Measurements from ENCODE around the gene AUTS2.

The AUTS2 gene

DNA sequence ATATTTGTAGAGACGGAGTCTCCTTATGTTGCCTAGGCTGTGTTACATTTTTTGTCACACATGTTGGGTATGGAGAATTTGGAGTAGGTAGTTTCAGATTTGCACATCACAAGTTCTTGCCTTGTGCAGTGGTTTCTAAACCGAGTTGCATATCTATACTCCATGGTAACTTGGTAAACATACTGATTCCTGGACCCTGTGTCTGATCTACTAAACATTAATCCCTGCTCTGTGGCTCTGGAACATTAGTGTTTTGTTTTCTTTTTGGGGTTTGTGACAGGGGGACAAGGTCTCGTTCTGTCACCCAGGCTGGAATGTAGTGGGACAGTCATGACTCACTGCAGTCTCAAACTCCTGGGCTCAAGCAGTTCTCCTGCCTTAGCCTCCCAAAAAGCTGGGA is 24.7 kb downstream of the AUTS2 start:
- in situ Hi-C loops (cut with MboI; ENCODE audit: low sequenced_read_pairs): no loop called here

- in situ Hi-C loops (cut with MboI; ENCODE audit: low sequenced_read_pairs): no loop called here
These were observed 26.4 kb downstream of the AUTS2 start for GRCh38 chr7:69624435-69625230.

GRCh38 chr7:69625238-69625637 is 27.0 kb downstream of the AUTS2 start:
- in situ Hi-C loops (cut with MboI; ENCODE audit: low sequenced_read_pairs): no loop called here

DNA sequence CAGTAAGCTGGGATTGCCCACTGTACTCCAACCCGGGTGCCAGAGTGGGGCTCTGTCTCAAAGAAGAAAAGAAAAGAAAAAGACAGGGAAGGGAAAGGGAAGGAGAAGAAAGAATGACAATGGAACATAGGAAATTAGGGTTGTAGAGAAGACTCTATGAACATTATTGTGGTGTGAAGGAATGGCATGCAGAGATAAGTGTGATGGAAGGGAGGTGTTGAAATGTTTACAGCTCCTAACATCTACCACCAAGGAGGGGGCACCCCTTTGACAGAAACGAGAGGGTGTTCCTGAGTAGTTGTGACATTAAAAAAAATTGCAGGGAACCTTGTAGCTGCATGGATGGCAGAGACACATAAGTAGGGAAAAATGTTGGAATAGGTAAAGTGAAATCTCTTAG is 27.5 kb downstream of the AUTS2 start:
- in situ Hi-C loops (cut with MboI; ENCODE audit: low sequenced_read_pairs): no loop called here

GRCh38 chr7:69630292-69630691 is 32.0 kb downstream of the AUTS2 start:
- in situ Hi-C loops (cut with MboI; ENCODE audit: low sequenced_read_pairs): no loop called here

DNA sequence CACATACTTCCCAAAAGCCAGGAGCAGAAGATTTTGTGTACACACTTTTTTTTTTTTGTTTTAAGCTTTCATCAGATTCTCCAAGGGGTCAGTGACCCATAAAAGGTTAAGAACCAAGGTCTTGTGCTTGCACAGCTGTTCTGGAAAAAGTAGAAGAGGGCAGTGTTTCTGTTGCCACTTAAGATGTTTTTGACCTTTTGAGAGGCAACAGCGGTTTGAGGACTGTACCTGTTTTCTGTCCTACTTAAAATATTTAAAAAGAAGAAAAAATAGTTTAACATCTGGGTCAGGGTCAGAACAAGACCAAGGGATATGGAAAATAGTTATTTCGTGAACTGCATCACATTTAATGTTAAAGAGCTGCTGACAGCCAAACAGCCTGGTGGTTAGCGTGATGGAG is 32.9 kb downstream of the AUTS2 start:
- in situ Hi-C loops (cut with MboI; ENCODE audit: low sequenced_read_pairs): no loop called here

DNA sequence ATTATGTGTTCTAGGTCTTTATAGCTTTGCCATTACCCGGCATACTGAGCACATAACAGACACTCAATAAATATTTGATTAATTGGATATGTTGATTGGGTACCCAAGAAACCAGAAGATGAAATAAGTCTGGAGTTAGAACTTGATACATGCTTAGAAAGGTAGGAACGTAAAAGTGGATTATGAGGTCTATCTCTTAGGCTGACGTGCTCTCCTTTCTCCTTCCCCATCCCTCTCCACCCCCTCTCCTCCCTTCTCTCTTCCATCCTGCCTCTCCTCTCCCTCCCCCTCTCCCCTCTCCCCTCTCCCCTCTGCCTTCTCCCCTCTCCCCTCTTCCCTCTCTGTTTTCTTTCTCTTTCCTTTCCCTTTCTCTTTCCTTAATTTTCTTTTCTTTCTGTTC is 34.0 kb downstream of the AUTS2 start:
- in situ Hi-C loops (cut with MboI; ENCODE audit: low sequenced_read_pairs): no loop called here

DNA sequence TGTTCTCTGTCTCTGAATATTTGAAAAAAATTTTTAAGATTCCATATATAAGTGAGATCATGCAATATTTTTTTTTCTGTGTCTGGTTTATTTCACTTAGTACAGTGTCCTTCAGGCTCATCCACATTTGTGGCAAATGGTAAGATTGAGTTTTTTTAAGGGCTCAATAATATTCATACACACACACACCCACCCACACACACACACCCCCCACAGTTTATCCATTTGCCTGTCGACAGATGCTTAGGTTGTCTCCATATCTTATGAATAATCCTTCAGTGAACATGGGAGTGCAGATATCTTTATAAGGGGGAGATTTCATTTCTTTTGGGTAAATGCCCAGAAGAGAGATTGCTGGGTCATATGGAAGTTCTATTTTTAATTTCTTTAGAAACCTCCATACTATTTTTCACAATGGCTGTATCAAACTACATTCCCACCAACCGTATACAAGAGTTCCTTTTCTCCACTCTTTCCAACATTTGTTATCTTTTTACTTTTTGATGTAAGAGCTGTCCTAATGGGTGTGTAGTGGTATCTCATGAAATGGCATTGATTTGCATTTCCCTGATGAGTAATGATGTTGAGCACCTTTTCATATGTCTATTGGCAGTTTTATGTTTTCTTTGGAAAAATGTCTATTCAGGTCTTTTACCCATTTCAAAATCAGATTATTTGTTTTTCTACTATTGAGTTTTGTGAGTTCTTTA is 35.0 kb downstream of the AUTS2 start:
- in situ Hi-C loops (cut with MboI; ENCODE audit: low sequenced_read_pairs): no loop called here

DNA sequence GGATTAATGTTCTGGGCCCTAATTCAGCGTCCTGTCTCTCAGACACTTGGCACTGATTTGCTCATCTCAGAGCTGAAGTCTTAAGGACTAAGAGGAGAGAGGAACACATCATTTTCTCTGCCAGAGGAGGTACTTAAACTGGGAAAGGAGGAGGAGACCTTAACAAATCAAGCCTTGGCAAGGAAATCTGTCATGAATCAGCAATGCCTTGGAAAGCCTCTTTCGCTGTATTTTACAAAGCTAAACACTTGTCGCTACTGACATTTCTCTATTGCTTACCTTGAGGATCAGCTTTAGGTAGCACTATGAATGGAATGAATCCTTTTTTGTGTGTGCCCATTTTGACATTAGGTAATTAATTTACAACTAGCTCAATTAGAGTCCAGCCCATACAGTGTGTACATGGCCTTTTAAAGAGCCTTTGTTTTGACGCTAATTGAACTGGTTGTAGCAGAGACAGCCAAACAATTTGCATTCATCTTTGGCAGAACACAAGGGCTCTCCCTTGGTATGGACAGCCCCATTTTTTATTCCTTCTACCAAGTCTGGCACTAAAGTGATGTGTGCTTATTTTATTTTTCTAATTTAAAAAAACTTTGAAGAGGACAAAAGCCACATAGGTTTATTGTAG is 37.4 kb downstream of the AUTS2 start:
- in situ Hi-C loops (cut with MboI; ENCODE audit: low sequenced_read_pairs): no loop called here

- in situ Hi-C loops (cut with MboI; ENCODE audit: low sequenced_read_pairs): no loop called here
These were observed 40.4 kb downstream of the AUTS2 start for GRCh38 chr7:69638674-69639073.

DNA sequence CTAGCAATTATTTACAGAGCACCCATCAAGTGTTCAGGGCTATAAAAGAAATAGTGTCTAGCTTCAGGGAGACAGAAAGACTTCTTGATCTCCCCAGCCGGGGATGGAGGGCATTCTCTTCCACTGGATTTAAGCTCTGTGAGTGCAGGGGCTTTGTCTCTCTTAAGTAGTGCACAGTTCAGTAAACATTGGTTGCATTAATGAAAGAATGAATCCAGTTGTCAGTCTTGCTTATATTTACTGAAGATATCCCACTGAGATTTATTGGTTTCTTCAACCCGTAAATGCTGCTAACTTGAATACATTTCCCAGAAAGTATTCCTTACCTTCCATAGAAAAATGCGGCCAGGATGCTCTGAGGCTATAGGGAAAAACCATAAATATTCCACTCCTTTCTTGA is 41.9 kb downstream of the AUTS2 start:
- in situ Hi-C loops (cut with MboI; ENCODE audit: low sequenced_read_pairs): no loop called here

DNA sequence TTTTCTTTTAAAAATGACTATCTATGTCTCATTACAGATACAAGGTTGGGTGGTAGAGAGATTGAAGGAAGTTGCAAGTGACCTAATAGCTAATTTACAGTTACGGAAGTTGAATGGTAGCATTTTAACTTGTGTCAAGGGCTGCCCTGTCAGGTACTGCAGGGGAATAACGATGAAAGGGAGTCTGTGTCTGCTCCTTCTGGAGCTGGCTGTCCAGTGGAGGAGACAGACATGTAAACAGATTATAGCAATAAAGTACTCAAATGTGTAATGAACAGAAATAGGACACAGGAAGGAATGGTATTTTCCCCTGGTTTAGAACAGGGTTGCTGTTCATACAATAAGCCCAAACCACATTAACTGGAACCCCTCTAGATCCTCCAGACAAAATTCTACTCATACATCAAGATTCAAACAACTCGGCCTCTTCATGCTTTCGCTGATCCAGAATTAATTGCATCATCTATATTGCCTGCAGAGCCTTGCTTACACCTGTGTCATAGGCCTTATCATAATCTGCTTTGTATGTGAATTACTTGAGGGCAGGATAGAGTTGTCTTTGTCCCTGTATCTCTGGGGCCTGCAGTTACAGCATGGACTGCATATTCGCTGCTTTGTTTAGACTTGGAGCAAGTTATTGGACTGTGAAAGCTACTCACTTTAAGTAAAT is 42.8 kb downstream of the AUTS2 start:
- in situ Hi-C loops (cut with MboI; ENCODE audit: low sequenced_read_pairs): no loop called here

- in situ Hi-C loops (cut with MboI; ENCODE audit: low sequenced_read_pairs): no loop called here
These were observed 45.0 kb downstream of the AUTS2 start for GRCh38 chr7:69643265-69643664.

DNA sequence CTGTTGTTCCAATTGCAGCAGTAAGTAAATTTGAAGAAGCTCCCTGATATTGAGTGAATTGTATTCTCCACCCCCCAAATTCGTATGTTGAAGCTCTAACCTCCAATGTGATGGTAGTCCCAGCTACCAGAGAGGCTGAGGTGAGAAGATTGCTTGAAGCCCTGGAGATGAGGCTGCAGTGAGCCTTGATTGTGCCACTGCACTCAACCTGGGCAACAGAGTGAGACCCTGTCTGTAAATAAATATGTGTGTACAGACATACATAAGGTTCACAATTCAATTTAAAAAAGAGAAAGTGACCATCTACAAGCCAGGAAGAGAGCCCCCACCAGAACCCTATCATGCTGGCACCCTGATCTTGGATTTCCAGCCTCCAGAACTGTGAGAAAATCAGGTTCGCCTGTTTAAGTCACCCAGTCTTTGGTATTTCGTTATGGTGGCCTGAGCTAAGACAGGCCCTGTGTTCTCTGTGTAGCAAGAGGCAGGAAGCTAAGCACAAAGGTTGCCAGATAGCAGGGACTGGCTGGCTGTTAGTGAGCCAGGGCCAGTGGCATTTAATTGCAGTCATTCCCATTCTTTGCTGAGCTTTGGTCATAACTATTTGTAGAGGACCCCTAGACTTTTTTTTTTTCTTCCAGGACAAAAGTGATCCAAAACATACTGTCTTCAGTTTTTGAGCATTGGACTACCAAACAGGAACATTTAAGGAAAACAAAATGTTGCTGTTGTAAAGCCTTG is 45.6 kb downstream of the AUTS2 start:
- in situ Hi-C loops (cut with MboI; ENCODE audit: low sequenced_read_pairs): no loop called here

DNA sequence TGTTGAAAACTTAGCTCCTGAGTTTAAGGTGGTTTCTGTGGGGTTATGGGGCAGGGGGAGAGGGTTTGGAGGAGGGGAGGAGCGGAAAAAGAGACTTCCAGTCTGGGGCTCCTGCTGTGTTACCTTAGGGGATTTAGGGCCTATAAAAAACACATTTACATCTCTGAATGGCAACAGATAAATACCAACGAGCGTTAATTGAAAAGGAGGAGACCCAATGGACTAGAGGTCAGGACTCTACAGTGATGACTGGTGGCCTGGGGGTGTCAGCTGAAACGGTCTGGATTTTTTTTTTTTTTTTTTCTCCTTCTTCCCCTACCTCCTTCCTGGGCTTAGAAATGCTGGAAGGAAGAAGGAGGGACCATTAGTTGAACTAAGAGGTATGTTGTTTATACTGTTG is 47.4 kb downstream of the AUTS2 start:
- in situ Hi-C loops (cut with MboI; ENCODE audit: low sequenced_read_pairs): no loop called here

GRCh38 chr7:69651101-69651590 is 52.9 kb downstream of the AUTS2 start:
- in situ Hi-C loops (cut with MboI; ENCODE audit: low sequenced_read_pairs): no loop called here

DNA sequence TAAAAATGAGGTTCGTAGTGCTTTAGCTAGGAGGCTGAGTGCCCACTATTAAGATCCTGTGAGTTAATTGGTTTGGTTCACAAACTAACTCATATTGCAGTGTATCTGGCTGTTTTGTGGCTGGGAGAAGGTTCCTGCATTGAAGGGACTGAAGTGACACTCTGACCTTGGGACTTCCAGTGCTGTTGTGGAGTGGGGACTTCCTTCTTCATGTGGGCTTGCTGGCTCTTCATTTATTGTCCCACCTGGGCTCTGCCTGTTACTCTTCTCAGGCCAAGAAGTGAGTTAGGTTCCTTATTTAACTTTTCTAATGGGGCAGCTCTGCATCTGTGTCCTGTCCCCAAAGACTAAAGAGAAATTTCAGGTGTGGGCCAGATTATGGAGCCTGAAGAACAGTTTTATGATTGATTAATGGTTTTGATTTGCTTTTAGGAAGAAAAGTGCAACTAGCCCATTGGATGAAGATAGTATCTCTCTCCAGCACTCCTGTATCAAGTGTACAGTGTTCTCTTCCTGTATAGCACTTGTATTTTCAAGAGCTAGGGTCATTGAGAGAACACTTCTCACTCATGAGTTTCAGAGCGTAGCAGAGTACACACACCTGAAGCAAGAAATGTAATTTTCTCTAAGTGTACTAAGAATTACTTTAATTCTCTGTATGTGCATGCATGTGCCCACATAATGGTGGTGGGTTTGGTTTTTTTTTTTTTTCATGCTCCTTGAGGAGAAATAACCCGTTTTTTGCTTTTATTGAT is 54.8 kb downstream of the AUTS2 start:
- in situ Hi-C loops (cut with MboI; ENCODE audit: low sequenced_read_pairs): no loop called here

- in situ Hi-C loops (cut with MboI; ENCODE audit: low sequenced_read_pairs): no loop called here
These were observed 55.5 kb downstream of the AUTS2 start for GRCh38 chr7:69653806-69654205.

GRCh38 chr7:69654381-69654780 is 56.1 kb downstream of the AUTS2 start:
- in situ Hi-C loops (cut with MboI; ENCODE audit: low sequenced_read_pairs): no loop called here

Data from HL-60/S4 treated with retinoic acid at 250 ng/mL for 4 days and 3 days (cell line).